ENCODE measurements around the gene CLEC20A.

CLEC20A gene

GRCh38 chr1:178467837-178468236, 28.9 kb downstream of the CLEC20A start:
- no peak for DNase-seq

- DNase-seq, result no peak
Measured at GRCh38 chr1:178465011-178465410, 31.8 kb downstream of the CLEC20A start.

GRCh38 chr1:178464566-178464965, 32.2 kb downstream of the CLEC20A start:
- DNase-seq, result no peak

- DNase-seq, result no peak
Measured at GRCh38 chr1:178464141-178464540, 32.6 kb downstream of the CLEC20A start.

- no peak for DNase-seq
Measured at GRCh38 chr1:178461701-178462100, 35.1 kb downstream of the CLEC20A start.

GRCh38 chr1:178461104-178461503, 35.7 kb downstream of the CLEC20A start:
- no peak for DNase-seq

- DNase-seq, result no peak
Measured at GRCh38 chr1:178458203-178458602, 38.6 kb downstream of the CLEC20A start.

GRCh38 chr1:178457651-178458050, 39.1 kb downstream of the CLEC20A start:
- DNase-seq, result no peak

GRCh38 chr1:178456472-178456871, 40.3 kb downstream of the CLEC20A start:
- DNase-seq, result no peak

- DNase-seq, result no peak
Measured at GRCh38 chr1:178452013-178452412, 44.8 kb downstream of the CLEC20A start.

- DNase-seq, result no peak
Measured at GRCh38 chr1:178451529-178451928, 45.2 kb downstream of the CLEC20A start.

- no peak for DNase-seq
Measured at GRCh38 chr1:178450871-178451270, 45.9 kb downstream of the CLEC20A start.

GRCh38 chr1:178442925-178443324, 53.8 kb downstream of the CLEC20A start:
- DNase-seq, result no peak

GRCh38 chr1:178438432-178438831, 58.3 kb downstream of the CLEC20A start:
- DNase-seq, result no peak

- no peak for DNase-seq
Measured at GRCh38 chr1:178436899-178437298, 59.9 kb downstream of the CLEC20A start.

GRCh38 chr1:178434899-178435435, 61.8 kb downstream of the CLEC20A start:
- DNase-seq, result no peak

- no peak for DNase-seq
Measured at GRCh38 chr1:178434360-178434759, 62.4 kb downstream of the CLEC20A start.
